SW480 (cell line): ENCODE data around the gene ABCD2.
"Not testable (repeated sequence)": the region's sequence is repeated elsewhere in the genome, so short reads cannot be mapped to it uniquely, and the experiment has no call there.

Experiments
- DNase-seq: peaks from one replicate; pipeline ENCODE4 v3.0.0-alpha.2; 2016; ENCODE audit warnings: low spot score

Gene ABCD2

DNA sequence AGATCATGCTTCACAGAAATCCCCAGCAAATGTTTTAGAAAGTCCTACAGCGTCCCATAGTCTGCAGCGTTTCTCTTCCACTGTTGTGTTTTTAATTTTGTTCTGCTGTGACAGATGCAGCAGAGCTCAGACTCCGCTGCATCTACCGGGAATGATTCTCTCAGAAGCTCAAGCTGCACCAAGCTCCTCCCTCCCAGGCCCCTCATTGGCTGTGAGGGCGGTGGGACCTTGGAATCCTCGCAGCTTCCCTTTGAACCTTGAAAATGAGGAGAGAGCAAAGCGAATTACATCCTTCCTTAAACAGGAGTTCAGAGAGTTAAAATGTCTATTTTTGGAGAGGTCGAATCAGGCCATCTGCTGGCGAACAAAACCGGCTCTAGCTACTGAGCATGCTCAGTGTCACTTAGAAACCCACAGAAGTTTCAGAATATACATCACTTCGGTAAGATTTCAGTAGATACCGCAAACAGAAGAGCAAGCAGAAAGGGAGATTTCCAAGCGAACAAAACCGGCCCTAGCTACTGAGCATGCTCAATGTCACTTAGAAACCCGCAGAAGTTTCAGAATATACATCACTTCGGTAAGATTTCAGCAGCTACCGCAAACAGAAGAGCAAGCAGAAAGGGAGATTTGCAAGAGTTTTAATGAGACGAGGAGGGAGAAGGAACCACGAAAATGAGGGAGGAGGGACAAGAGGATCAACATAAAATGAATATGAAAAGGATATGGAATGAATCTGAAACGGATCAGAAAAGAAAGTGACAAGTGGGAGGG, at the start of gene ABCD2:
TSS of gene ABCD2 (minus strand) at position 144 of the 774 bp plus-strand sequence. CDS start 188 bp downstream, outside the sequence.
- peak; percentile 44 for DNase-seq

DNA sequence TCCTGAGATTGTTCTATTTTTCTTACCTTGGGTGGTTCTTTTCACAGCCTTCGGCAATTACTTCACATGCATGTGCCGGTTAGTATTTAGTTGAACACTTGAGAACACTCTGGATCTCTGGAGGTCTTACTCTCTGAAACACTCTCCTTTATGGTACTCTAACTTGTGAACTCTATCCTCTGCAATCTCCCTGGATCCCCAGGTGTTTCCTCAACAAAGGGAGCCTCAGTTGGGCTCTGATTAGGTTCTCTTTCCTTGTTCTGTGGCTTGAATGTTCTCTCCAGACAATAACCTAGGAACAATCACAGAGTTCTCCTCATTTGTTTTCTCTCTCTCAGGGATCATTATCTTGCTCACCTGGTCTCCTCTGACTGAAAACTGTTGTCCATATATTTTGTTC, 40.5 kb upstream of the ABCD2 start:
- no peak for DNase-seq

DNA sequence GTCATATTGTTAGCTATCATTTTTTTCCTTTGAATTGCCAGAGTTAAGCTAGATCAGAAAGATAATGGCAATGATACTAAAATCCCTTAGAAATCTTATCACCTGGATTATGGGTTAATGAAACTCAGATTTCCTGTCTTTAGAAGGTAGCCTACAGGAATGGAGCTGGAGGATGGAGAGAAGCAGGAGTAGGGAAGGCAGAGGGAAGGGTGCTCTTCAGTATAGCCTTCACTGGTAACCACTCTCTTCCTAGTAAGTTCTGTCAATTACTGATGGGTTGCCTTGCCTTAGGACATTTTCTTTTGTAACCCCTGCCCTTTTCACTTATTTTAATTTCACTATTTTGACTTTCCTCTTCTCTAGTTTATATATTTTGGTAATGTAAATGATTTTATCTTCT, 27.8 kb upstream of the ABCD2 start:
- no peak for DNase-seq

- no peak for DNase-seq
Measured at GRCh38 chr12:39646963-39647362, 27.4 kb upstream of the ABCD2 start.

- no peak for DNase-seq
Measured at GRCh38 chr12:39643052-39643451, 23.4 kb upstream of the ABCD2 start.

DNA sequence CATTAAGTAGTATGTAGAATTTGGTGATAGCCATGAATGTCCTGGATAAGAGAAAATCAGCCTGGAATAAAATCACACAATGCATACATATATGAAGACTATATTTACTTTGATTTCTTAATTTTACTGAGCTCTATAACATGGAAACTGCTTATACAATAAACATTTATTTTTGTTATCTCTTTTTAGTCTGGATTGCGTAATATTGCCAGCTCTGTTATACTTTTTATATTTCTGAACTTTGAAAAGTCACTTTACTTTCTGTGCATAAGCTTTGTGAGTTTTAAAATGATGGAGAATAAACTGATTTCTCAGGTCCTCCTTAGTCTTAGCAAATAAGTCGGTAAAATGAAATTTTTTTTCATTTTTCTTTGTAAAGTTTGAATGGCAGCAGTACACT, 19.2 kb upstream of the ABCD2 start:
- DNase-seq = no peak

GRCh38 chr12:39638178-39638577, 18.6 kb upstream of the ABCD2 start:
- DNase-seq = no peak

GRCh38 chr12:39632670-39633069, 13.1 kb upstream of the ABCD2 start:
- DNase-seq = no peak

- no peak for DNase-seq
Measured at GRCh38 chr12:39628836-39629235, 9.2 kb upstream of the ABCD2 start.

GRCh38 chr12:39627914-39628313, 8.3 kb upstream of the ABCD2 start:
- no peak for DNase-seq

GRCh38 chr12:39626033-39626814, 6.6 kb upstream of the ABCD2 start:
- no peak for DNase-seq

DNA sequence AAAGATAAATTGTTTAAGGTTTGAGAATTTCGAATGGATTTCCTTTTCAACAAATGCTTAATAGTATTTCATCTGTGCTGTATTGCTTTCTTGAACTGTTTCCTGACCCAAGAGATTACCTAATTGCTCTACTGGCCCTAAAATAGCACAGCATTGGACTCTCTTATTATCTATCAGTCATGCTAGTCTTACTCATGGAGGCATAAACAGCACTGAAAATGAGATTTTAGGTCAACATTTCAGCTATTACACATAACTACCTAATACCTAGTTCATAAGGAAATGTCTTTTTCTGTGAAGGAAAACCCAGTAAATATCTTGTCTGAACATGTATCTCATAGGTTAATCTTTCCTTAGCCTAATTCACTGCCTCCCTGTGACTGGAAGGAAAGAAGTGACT, 4.3 kb upstream of the ABCD2 start:
- no peak for DNase-seq

GRCh38 chr12:39623160-39623559, 3.6 kb upstream of the ABCD2 start:
- DNase-seq = not testable (repeated sequence)

GRCh38 chr12:39622306-39622705, 2.7 kb upstream of the ABCD2 start:
- no peak for DNase-seq

GRCh38 chr12:39621670-39622069, 2.1 kb upstream of the ABCD2 start:
- DNase-seq = no peak

- no peak for DNase-seq
Measured at GRCh38 chr12:39620659-39621658, 1.4 kb upstream of the ABCD2 start.

DNA sequence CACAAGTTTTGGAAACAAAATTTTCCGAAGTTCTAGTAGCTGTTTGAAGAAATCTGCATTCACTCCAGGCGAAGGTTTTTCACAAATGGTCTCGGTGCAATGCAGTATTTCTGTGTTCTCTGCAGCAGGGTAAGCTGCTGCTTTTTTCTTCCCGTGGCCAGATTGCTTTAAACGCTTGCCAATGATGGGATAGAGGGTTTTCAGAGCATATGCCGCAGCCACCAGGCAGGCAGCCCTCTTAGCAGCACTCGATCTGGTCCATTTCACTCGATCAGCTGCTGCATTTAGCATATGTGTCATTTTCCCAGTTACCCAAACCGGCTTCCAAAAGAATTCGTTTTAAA, 315 bp downstream of the ABCD2 start:
- no peak for DNase-seq

DNA sequence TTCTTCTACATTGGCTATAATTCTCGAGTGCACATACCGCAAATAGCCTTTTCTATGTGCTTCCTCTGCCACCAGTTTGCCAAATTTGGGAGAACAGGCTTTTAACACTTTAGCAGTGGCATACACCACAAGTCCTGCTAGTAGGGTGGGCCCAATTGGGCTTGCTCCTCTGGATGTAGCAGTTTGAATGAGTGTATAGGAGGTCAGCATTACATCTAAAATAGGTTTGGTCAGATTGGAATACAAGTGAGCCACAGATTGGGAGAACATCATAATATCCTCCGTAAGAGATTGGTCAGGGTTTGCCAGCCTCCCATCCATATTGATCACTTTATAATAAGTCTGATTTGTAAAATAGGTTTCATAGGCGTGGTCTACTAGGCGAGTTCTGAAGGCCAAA, 902 bp downstream of the ABCD2 start:
- DNase-seq = no peak

DNA sequence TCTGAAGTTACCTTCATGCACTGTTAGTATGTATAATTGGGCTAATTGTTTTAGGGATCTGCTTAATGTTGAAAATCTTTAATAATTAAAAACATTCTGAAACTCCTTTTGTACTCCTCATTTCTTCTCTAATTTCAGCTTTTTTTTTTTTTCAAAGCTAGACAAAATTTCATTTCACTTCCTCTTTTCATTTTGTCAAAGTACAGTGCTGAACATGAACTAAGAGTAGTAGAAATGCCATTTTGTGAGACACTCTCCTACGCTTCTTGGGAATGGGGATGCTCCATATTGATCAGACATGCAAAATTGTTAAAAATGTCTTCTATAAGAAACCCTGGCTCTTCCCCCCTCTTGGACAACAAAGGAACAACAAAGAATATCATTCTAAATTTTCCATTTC, 1.7 kb downstream of the ABCD2 start:
- no peak for DNase-seq

- DNase-seq = no peak
Measured at GRCh38 chr12:39616666-39617065, 2.9 kb downstream of the ABCD2 start.

DNA sequence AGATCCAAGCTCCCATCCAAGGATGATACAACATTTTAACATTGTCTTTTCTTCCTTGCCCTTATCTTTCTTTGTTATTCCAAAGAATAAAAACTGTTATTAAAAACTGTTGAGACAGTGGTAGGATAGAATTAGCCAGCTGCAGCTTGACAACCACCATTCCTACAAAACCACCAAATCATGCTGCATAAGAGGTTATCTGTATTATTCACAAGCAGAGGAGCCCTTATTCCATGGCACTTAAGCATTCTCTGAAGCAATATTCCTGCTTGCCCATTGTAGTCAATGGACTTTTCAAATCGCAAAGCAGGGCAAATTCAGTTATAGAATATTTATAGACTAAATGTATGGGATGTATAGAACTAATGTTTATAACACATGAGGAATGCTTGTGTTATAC, 3.4 kb downstream of the ABCD2 start:
- no peak for DNase-seq

DNA sequence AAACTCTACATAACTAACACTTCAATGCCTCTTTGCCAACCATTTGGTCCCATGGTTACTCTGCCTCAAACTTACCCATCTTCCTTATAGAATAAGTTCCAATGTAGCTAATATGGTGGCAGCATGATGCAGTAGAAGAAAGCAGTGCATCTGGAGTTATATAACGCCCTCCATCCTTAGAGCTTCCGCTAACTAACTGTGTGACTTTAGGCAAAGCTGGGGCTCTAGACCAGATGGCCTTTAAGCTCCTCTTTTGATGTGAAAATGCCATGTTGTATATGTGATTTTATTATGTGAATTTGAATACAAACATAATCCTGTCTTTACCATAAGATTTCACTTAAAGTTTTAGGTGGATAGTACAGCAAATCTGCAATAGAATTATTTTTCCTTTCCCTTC, 6.1 kb downstream of the ABCD2 start:
- DNase-seq = no peak
